Esophagus squamous epithelium (tissue), 5 donors: ENCODE measurements around the gene SLC17A3. TPM values are rescaled to one million over a fixed set of nuclear protein-coding genes. Genes with fewer than 3 reads are reported as not detected.
A peak's percentile ranks its signal among the peaks of the same experiment; 100 is the strongest.

ENCODE experiments used
- DNase-seq: peaks from one replicate; lab custom pipeline; 2025; lab: John Stamatoyannopoulos, UW
- H3K27ac ChIP-seq, 4 donors: fragments of 200-600 bp; sonication (generic); one replicate each; pipeline ENCODE4 v1.5.1; 2016 to 2019; ENCODE audit warnings: mild to moderate bottlenecking in 1 of 4
- H3K27me3 ChIP-seq, 4 donors: fragments of 200-600 bp; sonication (generic); 1 replicate in 3 of 4; 2 replicates in 1 of 4; pipeline versions ENCODE4 v1.5.1 to v1.6.0; 2017 to 2021; ENCODE audit warnings: antibody characterized with exemption in 1 of 4
- H3K36me3 ChIP-seq, 3 donors: fragments of 200-600 bp; sonication (generic); one replicate each; pipeline ENCODE4 v1.5.1; 2016 to 2019
- H3K4me1 ChIP-seq, 3 donors: fragments of 200-600 bp; sonication (generic); one replicate each; pipeline ENCODE4 v1.5.1; 2017 to 2019
- H3K4me3 ChIP-seq, 4 donors: fragments of 200-600 bp; sonication (generic); 1 replicate in 3 of 4; 2 replicates in 1 of 4; pipeline ENCODE4 v1.5.1; 2016 to 2019; ENCODE audit warnings: mild to moderate bottlenecking in 2 of 4, moderate library complexity in 1 of 4
- H3K9me3 ChIP-seq, 3 donors: fragments of 200-600 bp; sonication (generic); one replicate each; pipeline ENCODE4 v1.5.1; 2016 to 2019
- CTCF ChIP-seq, 6 experiments: fragments of 450-650 bp in 4 of 6; fragments of 200-600 bp in 2 of 6; sonication (generic) in 2 of 6; IDR thresholded peaks; one replicate each; pipeline ENCODE4 v1.5.1; 2016 to 2019; ENCODE audit warnings: antibody characterized with exemption in 6 of 6, mild to moderate bottlenecking in 4 of 6, moderate library complexity in 4 of 6
- POLR2A ChIP-seq, 4 donors: fragments of 450-650 bp; IDR thresholded peaks; one replicate each; pipeline ENCODE4 v1.6.1; 2017; ENCODE audit warnings: antibody characterized with exemption in 4 of 4, mild to moderate bottlenecking in 4 of 4, moderate library complexity in 3 of 4
- WGBS, 2 donors: methylation state at CpG; one replicate each; pipeline ENCODE4 v1.1.5; 2018; 5-methylcytosine and 5-hydroxymethylcytosine counted together
- intact Hi-C: fragments of 100-400 bp; cut with DNase I; formaldehyde crosslinking; loops from one replicate; pipeline ENCODE4 v1.15.0; 2022
- total RNA-seq, 4 donors: library from RNA; depleted of rRNA; stranded (reverse); fragments of >200 nt; gene quantifications; one replicate each; pipeline ENCODE4 v1.1.0, GENCODE V29; 2016
- donor health status: DM: yes; HTN: yes; CAD: no.

The SLC17A3 gene
- total RNA-seq, 4 donors from 2014 or later: not detected

GRCh38 chr6:25889877-25890853 is 16.1 kb upstream of the SLC17A3 start:
- H3K4me1 ChIP-seq: no peaks in the 10 kb centered on the region
- H3K4me3 ChIP-seq: no peak overlapping the region
- intact Hi-C loops: no loop called here
- WGBS, 2 donors: 49 to 63% methylated on average over 5 of the region's 5 CpGs
- H3K27ac ChIP-seq: no peak overlapping the region
- no peaks in the 10 kb centered on the region for H3K9me3 ChIP-seq
- H3K36me3 ChIP-seq: no peaks in the 10 kb centered on the region
- no peak for TF ChIP-seq POLR2A (IDR thresholded peaks at IDR 0.05)
- peak in 5 of 6 experiments; percentile 20 to 47 (median 23) for TF ChIP-seq CTCF (IDR thresholded peaks at IDR 0.05)
- no peaks in the 10 kb centered on the region for H3K27me3 ChIP-seq
- no peak for DNase-seq

- DNase-seq: no peak
- no peak overlapping the region for H3K4me3 ChIP-seq
- H3K27me3 ChIP-seq: no peaks in the 10 kb centered on the region
- H3K9me3 ChIP-seq: no peaks in the 10 kb centered on the region
- no peak overlapping the region for H3K27ac ChIP-seq
- no peaks in the 10 kb centered on the region for H3K4me1 ChIP-seq
- no peak for TF ChIP-seq CTCF (IDR thresholded peaks at IDR 0.05)
- WGBS, 2 donors: 82 to 92% methylated on average over 2 of the region's 2 CpGs
- no peaks in the 10 kb centered on the region for H3K36me3 ChIP-seq
- intact Hi-C loops: no loop called here
These were observed 14.6 kb upstream of the SLC17A3 start for GRCh38 chr6:25888626-25889025.

- Histone ChIP-seq H3K4me1 (no peaks in the 10 kb centered on the region), H3K27me3 (peaks cover 0 to 5% (median 0%) of the 10 kb centered on the region in 4 donors), H3K27ac (no peak overlapping the region), H3K4me3 (no peak overlapping the region), H3K9me3 (no peaks in the 10 kb centered on the region), H3K36me3 (no peaks in the 10 kb centered on the region)
- intact Hi-C loops: no loop called here
- DNase-seq: no peak
- WGBS, 2 donors: 70 to 88% methylated on average over 2 of the region's 2 CpGs
- TF ChIP-seq CTCF (IDR thresholded peaks at IDR 0.05): no peak
- TF ChIP-seq POLR2A (IDR thresholded peaks at IDR 0.05): no peak
These were observed 12.0 kb upstream of the SLC17A3 start for GRCh38 chr6:25886066-25886465.

GRCh38 chr6:25883991-25884390 is 9.9 kb upstream of the SLC17A3 start:
- Histone ChIP-seq H3K9me3 (no peaks in the 10 kb centered on the region), H3K27ac (no peak overlapping the region), H3K27me3 (peaks cover 0 to 5% (median 0%) of the 10 kb centered on the region in 4 donors), H3K4me1 (no peaks in the 10 kb centered on the region), H3K36me3 (no peaks in the 10 kb centered on the region), H3K4me3 (no peak overlapping the region)
- TF ChIP-seq CTCF (IDR thresholded peaks at IDR 0.05): no peak
- TF ChIP-seq POLR2A (IDR thresholded peaks at IDR 0.05): no peak
- intact Hi-C loops: no loop called here
- WGBS, 2 donors: 21 to 38% methylated on average over 2 of the region's 2 CpGs
- no peak for DNase-seq

DNA sequence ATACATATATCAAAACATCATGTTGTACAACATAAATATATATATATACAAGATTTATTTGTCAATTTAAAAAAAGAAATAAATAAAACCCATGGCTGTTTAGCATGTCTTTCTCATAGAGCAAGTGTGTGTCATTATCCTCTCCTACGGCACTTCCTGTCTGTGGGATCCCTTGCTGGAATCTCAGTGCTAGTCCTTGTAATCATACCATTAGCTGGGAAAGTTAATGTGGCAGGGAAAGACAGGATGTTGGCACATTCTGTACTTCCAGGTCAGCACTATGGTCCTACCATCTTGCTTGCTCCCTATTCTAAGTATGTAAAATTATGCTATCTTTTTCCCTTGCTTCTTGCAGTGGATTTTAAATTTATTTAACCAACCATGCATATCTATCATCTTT is 9.5 kb upstream of the SLC17A3 start:
- intact Hi-C loops: no loop called here
- H3K36me3 ChIP-seq: no peaks in the 10 kb centered on the region
- no peak overlapping the region for H3K4me3 ChIP-seq
- H3K27ac ChIP-seq: no peak overlapping the region
- no peaks in the 10 kb centered on the region for H3K9me3 ChIP-seq
- no peaks in the 10 kb centered on the region for H3K4me1 ChIP-seq
- no peak for DNase-seq
- no peak for TF ChIP-seq CTCF (IDR thresholded peaks at IDR 0.05)
- no peak for TF ChIP-seq POLR2A (IDR thresholded peaks at IDR 0.05)
- WGBS, 2 donors: 68 to 81% methylated on average over 1 of the region's 1 CpG
- peaks cover 0 to 5% (median 0%) of the 10 kb centered on the region in 4 donors for H3K27me3 ChIP-seq
